HL-60 (cell line): ENCODE measurements around the gene IFIT1B.
A peak's percentile ranks its signal among the peaks of the same experiment; 100 is the strongest.

ENCODE experiments used
- POLR2AphosphoS5 ChIP-seq: IDR thresholded peaks from 2 replicates; pipeline ENCODE4 v1.6.1; 2012; ENCODE audit warnings: low read depth
- SPI1 ChIP-seq: IDR thresholded peaks from 2 replicates; pipeline ENCODE4 v1.6.1; 2012; ENCODE audit warnings: low read depth, mild to moderate bottlenecking, borderline replicate concordance
- TF ChIP-seq, protein P1 (sequence below): IDR thresholded peaks from one replicate; pipeline ENCODE4 v1.5.1; 2011; ENCODE audit warnings: low read length, control low read depth, inconsistent platforms; ENCODE audit not compliant: insufficient read depth

GRCh38 chr10:89369156-89370105, 8.4 kb upstream of the IFIT1B start:
- TF ChIP-seq, protein P1, sequence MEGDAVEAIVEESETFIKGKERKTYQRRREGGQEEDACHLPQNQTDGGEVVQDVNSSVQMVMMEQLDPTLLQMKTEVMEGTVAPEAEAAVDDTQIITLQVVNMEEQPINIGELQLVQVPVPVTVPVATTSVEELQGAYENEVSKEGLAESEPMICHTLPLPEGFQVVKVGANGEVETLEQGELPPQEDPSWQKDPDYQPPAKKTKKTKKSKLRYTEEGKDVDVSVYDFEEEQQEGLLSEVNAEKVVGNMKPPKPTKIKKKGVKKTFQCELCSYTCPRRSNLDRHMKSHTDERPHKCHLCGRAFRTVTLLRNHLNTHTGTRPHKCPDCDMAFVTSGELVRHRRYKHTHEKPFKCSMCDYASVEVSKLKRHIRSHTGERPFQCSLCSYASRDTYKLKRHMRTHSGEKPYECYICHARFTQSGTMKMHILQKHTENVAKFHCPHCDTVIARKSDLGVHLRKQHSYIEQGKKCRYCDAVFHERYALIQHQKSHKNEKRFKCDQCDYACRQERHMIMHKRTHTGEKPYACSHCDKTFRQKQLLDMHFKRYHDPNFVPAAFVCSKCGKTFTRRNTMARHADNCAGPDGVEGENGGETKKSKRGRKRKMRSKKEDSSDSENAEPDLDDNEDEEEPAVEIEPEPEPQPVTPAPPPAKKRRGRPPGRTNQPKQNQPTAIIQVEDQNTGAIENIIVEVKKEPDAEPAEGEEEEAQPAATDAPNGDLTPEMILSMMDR = peak; percentile 39
- TF ChIP-seq POLR2AphosphoS5 (no peak), SPI1 (no peak)
